GM23338 (cell line): ENCODE data around the gene S1PR2. TPM values are rescaled to one million over a fixed set of nuclear protein-coding genes. Genes with fewer than 3 reads are reported as not detected.
"Not testable (repeated sequence)": the region's sequence is repeated elsewhere in the genome, so short reads cannot be mapped to it uniquely, and the experiment has no call there.

Experiments used
- ATAC-seq: fragments of 200-7000 bp; cut with Tn5 transposase; 3 replicates; pipeline ENCODE4 v1.9.1; 2020
- DNase-seq: peaks from one replicate; pipeline ENCODE4 v3.0.0-alpha.2; 2015; ENCODE audit warnings: low spot score
- H2AFZ ChIP-seq: fragments of 200-600 bp; sonication (generic); 2 replicates; pipeline ENCODE4 v1.8.0; 2016; ENCODE audit warnings: antibody characterized with exemption, mild to moderate bottlenecking, moderate library complexity
- H3F3A ChIP-seq: fragments of 200-600 bp; sonication (generic); replicated peaks from 2 replicates; pipeline ENCODE4 v1.8.0; 2017; ENCODE audit warnings: antibody characterized with exemption, mixed run types, low read depth
- H3K27ac ChIP-seq: fragments of 200-600 bp; sonication (generic); 2 replicates; pipeline ENCODE4 v1.6.1; 2016; ENCODE audit warnings: low read depth
- H3K27me3 ChIP-seq: fragments of 200-600 bp; sonication (generic); 2 replicates; pipeline ENCODE4 v1.8.0; 2016; ENCODE audit warnings: mild to moderate bottlenecking, mixed run types, moderate library complexity; ENCODE audit not compliant: insufficient read depth
- H3K36me3 ChIP-seq: fragments of 200-600 bp; sonication (generic); 2 replicates; pipeline ENCODE4 v1.8.0; 2016; ENCODE audit warnings: mild to moderate bottlenecking; ENCODE audit not compliant: insufficient read depth
- H3K4me1 ChIP-seq: fragments of 200-600 bp; sonication (generic); 2 replicates; pipeline ENCODE4 v1.8.0; 2016; ENCODE audit warnings: mild to moderate bottlenecking, moderate library complexity; ENCODE audit not compliant: insufficient read depth
- H3K4me2 ChIP-seq: fragments of 200-600 bp; sonication (generic); 2 replicates; pipeline ENCODE4 v1.7.1; 2017; ENCODE audit warnings: mixed run types
- H3K4me3 ChIP-seq: fragments of 200-600 bp; sonication (generic); 2 replicates; pipeline ENCODE4 v1.6.1; 2016; ENCODE audit warnings: mixed run types
- H3K79me2 ChIP-seq: fragments of 200-600 bp; sonication (generic); replicated peaks from 2 replicates; pipeline ENCODE4 v1.8.0; 2017; ENCODE audit warnings: mild to moderate bottlenecking; ENCODE audit not compliant: insufficient read depth
- H3K9me2 ChIP-seq: fragments of 200-600 bp; sonication (generic); 2 replicates; pipeline ENCODE4 v1.8.0; 2017; ENCODE audit not compliant: insufficient read depth
- H4K20me1 ChIP-seq: fragments of 200-600 bp; sonication (generic); replicated peaks from 2 replicates; pipeline ENCODE4 v1.8.0; 2017; ENCODE audit warnings: mild to moderate bottlenecking; ENCODE audit not compliant: insufficient read depth
- H3K27ac Mint-ChIP-seq: 2 replicates; pipeline ENCODE4 v1.8.0; 2020; ENCODE audit warnings: inconsistent platforms, mild to moderate bottlenecking, moderate library complexity, mixed read lengths
- H3K27me3 Mint-ChIP-seq: 3 replicates; pipeline ENCODE4 v1.8.0; 2022; ENCODE audit warnings: low read depth, mild to moderate bottlenecking, moderate library complexity, mixed read lengths, inconsistent platforms; ENCODE audit not compliant: insufficient read depth, poor library complexity
- H3K36me3 Mint-ChIP-seq: 3 replicates; pipeline ENCODE4 v1.8.0; 2021; ENCODE audit warnings: low read depth, mild to moderate bottlenecking, inconsistent platforms, moderate library complexity, mixed read lengths
- H3K4me1 Mint-ChIP-seq: 3 replicates; pipeline ENCODE4 v1.8.0; 2020; ENCODE audit warnings: mild to moderate bottlenecking, inconsistent platforms, mixed read lengths
- H3K4me3 Mint-ChIP-seq: 3 replicates; pipeline ENCODE4 v1.8.0; 2021; ENCODE audit warnings: moderate library complexity, mild to moderate bottlenecking, inconsistent platforms, mixed read lengths
- H3K9me3 Mint-ChIP-seq: 3 replicates; pipeline ENCODE4 v1.8.0; 2020; ENCODE audit warnings: moderate library complexity, mild to moderate bottlenecking, inconsistent platforms, mixed read lengths
- CREB1 ChIP-seq: fragments of 250-450 bp; sonication (Bioruptor Pico); IDR thresholded peaks from 2 replicates; pipeline ENCODE4 v1.5.0; 2020; ENCODE audit warnings: low read depth, mild to moderate bottlenecking, moderate library complexity
- ETS1 ChIP-seq: IDR thresholded peaks from 2 replicates; pipeline ENCODE4 v1.6.1; 2016; ENCODE audit warnings: antibody characterized with exemption
- EZH2 ChIP-seq: fragments of 200-600 bp; sonication (generic); IDR thresholded peaks from one replicate; pipeline ENCODE4 v1.8.0; 2017; ENCODE audit warnings: antibody characterized with exemption, mild to moderate bottlenecking, low read depth; ENCODE audit not compliant: unreplicated experiment
- EZH2phosphoT487 ChIP-seq: fragments of 200-600 bp; sonication (generic); IDR thresholded peaks from one replicate; pipeline ENCODE4 v1.8.1; 2018; ENCODE audit warnings: antibody characterized with exemption; ENCODE audit not compliant: unreplicated experiment
- JUNB ChIP-seq: IDR thresholded peaks from one replicate; pipeline ENCODE4 v1.6.1; 2016; ENCODE audit warnings: antibody characterized with exemption; ENCODE audit not compliant: unreplicated experiment
- NANOG ChIP-seq: IDR thresholded peaks from 2 replicates; pipeline ENCODE4 v1.6.1; 2016; ENCODE audit warnings: antibody characterized with exemption, borderline replicate concordance
- POLR2AphosphoS5 ChIP-seq: IDR thresholded peaks from 2 replicates; pipeline ENCODE4 v1.6.1; 2016; ENCODE audit warnings: antibody characterized with exemption, low read depth
- REST ChIP-seq: IDR thresholded peaks from one replicate; pipeline ENCODE4 v1.6.1; 2018; ENCODE audit warnings: antibody characterized with exemption; ENCODE audit not compliant: unreplicated experiment
- STAT1 ChIP-seq: IDR thresholded peaks from one replicate; pipeline ENCODE4 v1.6.1; 2016; ENCODE audit warnings: antibody characterized with exemption; ENCODE audit not compliant: unreplicated experiment
- ZNF114 ChIP-seq: fragments of 250-450 bp; sonication (Bioruptor Pico); IDR thresholded peaks from 2 replicates; pipeline ENCODE4 v1.5.0; 2020; ENCODE audit warnings: mild to moderate bottlenecking, moderate library complexity
- ZNF331 ChIP-seq: fragments of 250-450 bp; sonication (Bioruptor Pico); IDR thresholded peaks from 2 replicates; pipeline ENCODE4 v1.5.0; 2020; ENCODE audit warnings: low read depth, mild to moderate bottlenecking, moderate library complexity
- polyA plus RNA-seq: library from polyadenylated mRNA; unstranded; fragments of >200 nt; fragmentation: Nextera tagmentation; extraction: Ambion mirVana; gene quantifications from 2 replicates; pipeline ENCODE4 v1.2.1, GENCODE V29; 2016
- total RNA-seq: library from RNA; depleted of rRNA; stranded (reverse); fragments of >200 nt; shearing (Covaris generic); gene quantifications from 2 replicates; pipeline ENCODE4 v1.2.3, GENCODE V29; 2014
- TF ChIP-seq, protein P1 (sequence below): fragments of 250-450 bp; sonication (Bioruptor Pico); IDR thresholded peaks from 2 replicates; pipeline ENCODE4 v1.5.0; 2020; ENCODE audit warnings: mild to moderate bottlenecking, moderate library complexity

S1PR2 gene
- total and polyA plus RNA-seq, 2 experiments from 2014 or later = 9.2 to 13.9 TPM

- no peak overlapping the region for H3K4me3 Mint-ChIP-seq
- H3K79me2 ChIP-seq = no peaks in the 10 kb centered on the region
- no peak overlapping the region for H3K27ac Mint-ChIP-seq
- no peaks in the 10 kb centered on the region for H3K9me2 ChIP-seq
- no peak for DNase-seq
- no peak overlapping the region for H3K4me2 ChIP-seq
- H3K36me3 Mint-ChIP-seq = no peaks in the 10 kb centered on the region
- H3K36me3 ChIP-seq = no peaks in the 10 kb centered on the region
- no peak overlapping the region for H3K4me3 ChIP-seq
- H3K4me1 Mint-ChIP-seq = no peaks in the 10 kb centered on the region; the same call in 2 of the 3 replicates
- H3K27me3 Mint-ChIP-seq = peaks cover 6% of the 10 kb centered on the region
- H2AFZ ChIP-seq = no peak overlapping the region
- H3F3A ChIP-seq = no peaks in the 10 kb centered on the region
- H3K27ac ChIP-seq = no peak overlapping the region
- TF ChIP-seq, protein P1, sequence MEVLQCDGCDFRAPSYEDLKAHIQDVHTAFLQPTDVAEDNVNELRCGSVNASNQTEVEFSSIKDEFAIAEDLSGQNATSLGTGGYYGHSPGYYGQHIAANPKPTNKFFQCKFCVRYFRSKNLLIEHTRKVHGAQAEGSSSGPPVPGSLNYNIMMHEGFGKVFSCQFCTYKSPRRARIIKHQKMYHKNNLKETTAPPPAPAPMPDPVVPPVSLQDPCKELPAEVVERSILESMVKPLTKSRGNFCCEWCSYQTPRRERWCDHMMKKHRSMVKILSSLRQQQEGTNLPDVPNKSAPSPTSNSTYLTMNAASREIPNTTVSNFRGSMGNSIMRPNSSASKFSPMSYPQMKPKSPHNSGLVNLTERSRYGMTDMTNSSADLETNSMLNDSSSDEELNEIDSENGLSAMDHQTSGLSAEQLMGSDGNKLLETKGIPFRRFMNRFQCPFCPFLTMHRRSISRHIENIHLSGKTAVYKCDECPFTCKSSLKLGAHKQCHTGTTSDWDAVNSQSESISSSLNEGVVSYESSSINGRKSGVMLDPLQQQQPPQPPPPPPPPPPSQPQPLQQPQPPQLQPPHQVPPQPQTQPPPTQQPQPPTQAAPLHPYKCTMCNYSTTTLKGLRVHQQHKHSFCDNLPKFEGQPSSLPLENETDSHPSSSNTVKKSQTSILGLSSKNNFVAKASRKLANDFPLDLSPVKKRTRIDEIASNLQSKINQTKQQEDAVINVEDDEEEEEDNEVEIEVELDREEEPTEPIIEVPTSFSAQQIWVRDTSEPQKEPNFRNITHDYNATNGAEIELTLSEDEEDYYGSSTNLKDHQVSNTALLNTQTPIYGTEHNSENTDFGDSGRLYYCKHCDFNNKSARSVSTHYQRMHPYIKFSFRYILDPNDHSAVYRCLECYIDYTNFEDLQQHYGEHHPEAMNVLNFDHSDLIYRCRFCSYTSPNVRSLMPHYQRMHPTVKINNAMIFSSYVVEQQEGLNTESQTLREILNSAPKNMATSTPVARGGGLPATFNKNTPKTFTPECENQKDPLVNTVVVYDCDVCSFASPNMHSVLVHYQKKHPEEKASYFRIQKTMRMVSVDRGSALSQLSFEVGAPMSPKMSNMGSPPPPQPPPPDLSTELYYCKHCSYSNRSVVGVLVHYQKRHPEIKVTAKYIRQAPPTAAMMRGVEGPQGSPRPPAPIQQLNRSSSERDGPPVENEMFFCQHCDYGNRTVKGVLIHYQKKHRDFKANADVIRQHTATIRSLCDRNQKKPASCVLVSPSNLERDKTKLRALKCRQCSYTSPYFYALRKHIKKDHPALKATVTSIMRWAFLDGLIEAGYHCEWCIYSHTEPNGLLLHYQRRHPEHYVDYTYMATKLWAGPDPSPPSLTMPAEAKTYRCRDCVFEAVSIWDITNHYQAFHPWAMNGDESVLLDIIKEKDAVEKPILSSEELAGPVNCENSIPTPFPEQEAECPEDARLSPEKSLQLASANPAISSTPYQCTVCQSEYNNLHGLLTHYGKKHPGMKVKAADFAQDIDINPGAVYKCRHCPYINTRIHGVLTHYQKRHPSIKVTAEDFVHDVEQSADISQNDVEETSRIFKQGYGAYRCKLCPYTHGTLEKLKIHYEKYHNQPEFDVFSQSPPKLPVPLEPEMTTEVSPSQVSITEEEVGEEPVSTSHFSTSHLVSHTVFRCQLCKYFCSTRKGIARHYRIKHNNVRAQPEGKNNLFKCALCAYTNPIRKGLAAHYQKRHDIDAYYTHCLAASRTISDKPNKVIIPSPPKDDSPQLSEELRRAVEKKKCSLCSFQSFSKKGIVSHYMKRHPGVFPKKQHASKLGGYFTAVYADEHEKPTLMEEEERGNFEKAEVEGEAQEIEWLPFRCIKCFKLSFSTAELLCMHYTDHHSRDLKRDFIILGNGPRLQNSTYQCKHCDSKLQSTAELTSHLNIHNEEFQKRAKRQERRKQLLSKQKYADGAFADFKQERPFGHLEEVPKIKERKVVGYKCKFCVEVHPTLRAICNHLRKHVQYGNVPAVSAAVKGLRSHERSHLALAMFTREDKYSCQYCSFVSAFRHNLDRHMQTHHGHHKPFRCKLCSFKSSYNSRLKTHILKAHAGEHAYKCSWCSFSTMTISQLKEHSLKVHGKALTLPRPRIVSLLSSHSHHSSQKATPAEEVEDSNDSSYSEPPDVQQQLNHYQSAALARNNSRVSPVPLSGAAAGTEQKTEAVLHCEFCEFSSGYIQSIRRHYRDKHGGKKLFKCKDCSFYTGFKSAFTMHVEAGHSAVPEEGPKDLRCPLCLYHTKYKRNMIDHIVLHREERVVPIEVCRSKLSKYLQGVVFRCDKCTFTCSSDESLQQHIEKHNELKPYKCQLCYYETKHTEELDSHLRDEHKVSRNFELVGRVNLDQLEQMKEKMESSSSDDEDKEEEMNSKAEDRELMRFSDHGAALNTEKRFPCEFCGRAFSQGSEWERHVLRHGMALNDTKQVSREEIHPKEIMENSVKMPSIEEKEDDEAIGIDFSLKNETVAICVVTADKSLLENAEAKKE (CRISPR knock-in tag) = no peak
- TF ChIP-seq REST (no peak), POLR2AphosphoS5 (no peak), EZH2 (no peak), STAT1 (no peak), EZH2phosphoT487 (no peak), CREB1 (no peak), JUNB (no peak), NANOG (no peak), ZNF331 (CRISPR knock-in tag) (no peak), ETS1 (no peak), ZNF114 (no peak)
- ATAC-seq = no peak
- H3K4me1 ChIP-seq = no peaks in the 10 kb centered on the region
- H3K27me3 ChIP-seq = no peaks in the 10 kb centered on the region
- H3K9me3 Mint-ChIP-seq = no peaks in the 10 kb centered on the region; the same call in 2 of the 3 replicates
- no peaks in the 10 kb centered on the region for H4K20me1 ChIP-seq
Observed at GRCh38 chr19:10243606-10244005, 12.5 kb upstream of the S1PR2 start.

DNA sequence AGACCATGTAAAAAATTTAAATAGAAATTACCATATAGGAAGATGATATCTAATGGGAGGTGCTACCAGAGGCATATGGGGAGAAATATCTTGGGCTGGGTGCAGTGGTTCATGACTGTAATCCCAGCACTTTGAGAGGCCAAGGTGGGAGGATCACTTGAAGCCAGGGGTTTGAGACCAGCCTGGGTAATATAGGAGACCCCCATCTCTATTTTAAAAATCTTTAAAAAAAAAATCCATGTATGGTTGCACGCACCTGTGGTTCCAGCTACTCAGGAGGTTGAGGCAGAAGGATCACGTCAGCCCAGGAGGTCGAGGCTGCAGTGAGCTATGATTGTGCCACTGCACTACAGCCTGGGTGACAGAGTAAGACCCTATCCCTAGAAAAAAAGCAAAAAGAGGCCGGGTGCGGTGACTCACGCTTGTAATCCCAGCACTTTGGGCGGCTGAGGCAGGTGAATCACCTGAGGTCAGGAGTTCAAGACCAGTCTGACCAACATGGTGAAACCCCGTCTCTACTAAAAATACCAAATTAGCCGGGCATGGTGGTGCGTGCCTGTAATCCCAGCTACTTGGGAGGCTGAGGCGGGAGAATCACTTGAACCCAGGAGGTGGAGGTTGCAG is 10.8 kb upstream of the S1PR2 start:
- H2AFZ ChIP-seq, H3K4me2 ChIP-seq, H3K79me2 ChIP-seq, DNase-seq, H3K9me3 Mint-ChIP-seq, H3K4me1 ChIP-seq, H3K4me1 Mint-ChIP-seq, H3K36me3 ChIP-seq, H3K9me2 ChIP-seq, H3K27ac Mint-ChIP-seq, H3F3A ChIP-seq, H3K36me3 Mint-ChIP-seq, H3K27me3 Mint-ChIP-seq, H3K27me3 ChIP-seq, H3K27ac ChIP-seq, H4K20me1 ChIP-seq, H3K4me3 ChIP-seq, ATAC-seq, H3K4me3 Mint-ChIP-seq: not testable (repeated sequence)
